Trophoblast cell (in vitro differentiated cells and primary cell): Measurements from ENCODE around the gene TLE4.

Experiments
- DNase-seq, 2 donors: peaks; one replicate each; pipeline ENCODE4 v3.0.0-alpha.2; 2016
- H2AFZ ChIP-seq: 2 replicates; pipeline ENCODE4 v1.6.1; 2013; ENCODE audit warnings: low read length, moderate library complexity, mild to moderate bottlenecking; ENCODE audit not compliant: insufficient read depth, poor library complexity
- H2AK5ac ChIP-seq: 2 replicates; pipeline ENCODE4 v1.6.1; 2013; ENCODE audit warnings: mild to moderate bottlenecking, low read length
- H2BK120ac ChIP-seq: 2 replicates; pipeline ENCODE4 v1.6.1; 2013; ENCODE audit warnings: low read length, mild to moderate bottlenecking, moderate library complexity; ENCODE audit not compliant: insufficient read depth, poor library complexity
- H2BK12ac ChIP-seq: 2 replicates; pipeline ENCODE4 v1.6.1; 2013; ENCODE audit warnings: mild to moderate bottlenecking, low read length, moderate library complexity
- H2BK5ac ChIP-seq: 2 replicates; pipeline ENCODE4 v1.6.1; 2013; ENCODE audit warnings: low read length, low read depth, moderate library complexity, mild to moderate bottlenecking; ENCODE audit not compliant: poor library complexity
- H3K14ac ChIP-seq: 2 replicates; pipeline ENCODE4 v1.6.1; 2013; ENCODE audit warnings: mild to moderate bottlenecking, low read length
- H3K18ac ChIP-seq: 2 replicates; pipeline ENCODE4 v1.6.1; 2013; ENCODE audit warnings: mild to moderate bottlenecking, low read length
- H3K23ac ChIP-seq: 2 replicates; pipeline ENCODE4 v1.6.1; 2013; ENCODE audit warnings: low read length
- H3K27ac ChIP-seq: 2 replicates; pipeline ENCODE4 v1.5.1; 2013; ENCODE audit warnings: low read depth, mild to moderate bottlenecking, inconsistent platforms, low read length, moderate library complexity
- H3K27me3 ChIP-seq: 2 replicates; pipeline ENCODE4 v1.6.1; 2013; ENCODE audit warnings: inconsistent platforms, mild to moderate bottlenecking, low read length, moderate library complexity; ENCODE audit not compliant: insufficient read depth
- H3K36me3 ChIP-seq, 2 experiments: 1 replicate in 1 of 2; 2 replicates in 1 of 2; pipeline ENCODE4 v1.6.1; 2013; ENCODE audit warnings: low read length in 2 of 2, mild to moderate bottlenecking in 2 of 2, moderate library complexity in 1 of 2; ENCODE audit not compliant: insufficient read depth in 2 of 2, control insufficient read depth in 1 of 2
- H3K4ac ChIP-seq: 2 replicates; pipeline ENCODE4 v1.6.1; 2013; ENCODE audit warnings: low read depth, mild to moderate bottlenecking, low read length, moderate library complexity
- H3K4me1 ChIP-seq, 2 experiments: 1 replicate in 1 of 2; 2 replicates in 1 of 2; pipeline ENCODE4 v1.6.1; 2013; ENCODE audit warnings: low read length in 2 of 2, mild to moderate bottlenecking in 2 of 2, moderate library complexity in 1 of 2; ENCODE audit not compliant: insufficient read depth in 2 of 2, control insufficient read depth in 1 of 2
- H3K4me2 ChIP-seq: 2 replicates; pipeline ENCODE4 v1.6.1; 2013; ENCODE audit warnings: inconsistent platforms, mild to moderate bottlenecking, low read length, moderate library complexity
- H3K4me3 ChIP-seq: 2 replicates; pipeline ENCODE4 v1.5.1; 2013; ENCODE audit warnings: mild to moderate bottlenecking, low read depth, low read length, inconsistent platforms
- H3K79me1 ChIP-seq: one replicate; pipeline ENCODE4 v1.6.1; 2013; ENCODE audit warnings: low read length
- H3K79me2 ChIP-seq: 2 replicates; pipeline ENCODE4 v1.6.1; 2013; ENCODE audit warnings: low read length, mild to moderate bottlenecking; ENCODE audit not compliant: control insufficient read depth, insufficient read depth, poor library complexity
- H3K9ac ChIP-seq: 2 replicates; pipeline ENCODE4 v1.6.1; 2013; ENCODE audit warnings: mild to moderate bottlenecking, low read length
- H3K9me3 ChIP-seq: 2 replicates; pipeline ENCODE4 v1.6.1; 2013; ENCODE audit warnings: low read depth, mild to moderate bottlenecking, control low read depth, inconsistent platforms, low read length; ENCODE audit not compliant: insufficient read depth
- H4K12ac ChIP-seq: 2 replicates; pipeline ENCODE4 v1.6.1; 2013; ENCODE audit warnings: low read depth, mild to moderate bottlenecking, low read length, moderate library complexity
- H4K8ac ChIP-seq: 2 replicates; pipeline ENCODE4 v1.6.1; 2013; ENCODE audit warnings: low read depth, mild to moderate bottlenecking, low read length, moderate library complexity
- H4K91ac ChIP-seq: one replicate; pipeline ENCODE4 v1.6.1; 2013; ENCODE audit warnings: low read depth, mild to moderate bottlenecking, low read length, moderate library complexity
- WGBS: extraction: QIAGEN DNeasy Blood & Tissue Kit; methylation state at CpG from one replicate; pipeline ENCODE4 v1.1.7; 2013; ENCODE audit warnings: missing lambda C conversion rate; ENCODE audit not compliant: insufficient read length, insufficient coverage; ENCODE audit errors: extremely low coverage; 5-methylcytosine and 5-hydroxymethylcytosine counted together

Gene TLE4

GRCh38 chr9:79709743-79710674 lies 138.2 kb downstream of the TLE4 start:
- Histone ChIP-seq H2BK120ac (no peak overlapping the region), H4K8ac (no peak overlapping the region), H3K4ac (no peak overlapping the region), H3K36me3 (peaks cover 24 to 45% of the 10 kb centered on the region in 2 experiments), H3K27me3 (no peaks in the 10 kb centered on the region), H2AFZ (no peak overlapping the region), H4K12ac (no peak overlapping the region), H3K4me1 (peaks cover 0 to 2% of the 10 kb centered on the region in 2 experiments), H3K79me2 (no peaks in the 10 kb centered on the region), H3K4me3 (no peak overlapping the region), H2BK12ac (no peak overlapping the region), H3K18ac (no peak overlapping the region), H3K4me2 (no peak overlapping the region), H3K23ac (no peak overlapping the region), H3K79me1 (no peaks in the 10 kb centered on the region), H3K9me3 (no peaks in the 10 kb centered on the region), H3K9ac (no peak overlapping the region), H4K91ac (no peak overlapping the region), H3K14ac (no peak overlapping the region), H3K27ac (no peak overlapping the region), H2AK5ac (no peak overlapping the region), H2BK5ac (no peak overlapping the region)
- no CpG with 5 or more reads among the region's 7 CpGs for WGBS
- DNase-seq: no peak

DNA sequence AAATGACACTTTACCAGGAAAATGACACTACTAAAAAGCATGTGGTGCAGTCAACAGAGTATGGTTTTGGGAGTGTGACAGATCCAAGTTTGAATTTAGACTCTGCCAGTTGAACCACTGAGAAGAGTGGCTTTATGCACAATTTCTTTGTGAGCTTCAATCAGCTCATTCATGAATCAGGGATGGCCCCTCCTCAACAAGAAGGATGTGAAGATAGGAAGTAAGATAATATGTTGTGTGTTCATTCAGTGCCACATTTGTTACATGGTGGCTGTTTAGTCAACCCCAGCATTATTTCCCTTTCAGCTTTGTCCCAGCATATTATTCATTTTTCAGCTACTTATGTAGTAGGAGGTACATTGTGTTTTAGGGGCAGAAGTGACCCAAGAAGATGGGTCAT lies 140.1 kb downstream of the TLE4 start:
- no peak overlapping the region for H2BK5ac ChIP-seq
- H3K4me2 ChIP-seq: no peak overlapping the region
- no peak overlapping the region for H3K18ac ChIP-seq
- H3K79me1 ChIP-seq: no peaks in the 10 kb centered on the region
- H3K36me3 ChIP-seq: peaks cover 28 to 44% of the 10 kb centered on the region in 2 experiments
- no peak overlapping the region for H3K4ac ChIP-seq
- no peak overlapping the region for H2BK120ac ChIP-seq
- no peak overlapping the region for H4K91ac ChIP-seq
- peaks cover 2% of the 10 kb centered on the region in 2 experiments for H3K4me1 ChIP-seq
- no peaks in the 10 kb centered on the region for H3K79me2 ChIP-seq
- no peak overlapping the region for H2AFZ ChIP-seq
- no peak overlapping the region for H3K4me3 ChIP-seq
- H3K9me3 ChIP-seq: no peaks in the 10 kb centered on the region
- no peak overlapping the region for H2AK5ac ChIP-seq
- H3K27me3 ChIP-seq: no peaks in the 10 kb centered on the region
- H3K9ac ChIP-seq: no peak overlapping the region
- no peak overlapping the region for H3K23ac ChIP-seq
- H2BK12ac ChIP-seq: no peak overlapping the region
- H3K14ac ChIP-seq: no peak overlapping the region
- H4K8ac ChIP-seq: no peak overlapping the region
- no peak for DNase-seq
- H3K27ac ChIP-seq: no peak overlapping the region
- H4K12ac ChIP-seq: no peak overlapping the region

GRCh38 chr9:79719021-79719420 lies 147.3 kb downstream of the TLE4 start:
- no peaks in the 10 kb centered on the region for H3K27me3 ChIP-seq
- H3K27ac ChIP-seq: no peak overlapping the region
- H4K8ac ChIP-seq: no peak overlapping the region
- no peak overlapping the region for H2BK12ac ChIP-seq
- H4K91ac ChIP-seq: no peak overlapping the region
- no peak overlapping the region for H2AK5ac ChIP-seq
- no peaks in the 10 kb centered on the region for H3K9me3 ChIP-seq
- no peak overlapping the region for H2BK120ac ChIP-seq
- H3K4ac ChIP-seq: no peak overlapping the region
- H3K18ac ChIP-seq: no peak overlapping the region
- H4K12ac ChIP-seq: no peak overlapping the region
- H3K4me2 ChIP-seq: no peak overlapping the region
- no peak overlapping the region for H2BK5ac ChIP-seq
- H3K4me1 ChIP-seq: peaks cover 0 to 2% of the 10 kb centered on the region in 2 experiments
- H2AFZ ChIP-seq: no peak overlapping the region
- WGBS: no CpG with 5 or more reads among the region's 2 CpGs
- peaks cover 34 to 62% of the 10 kb centered on the region in 2 experiments for H3K36me3 ChIP-seq
- no peak for DNase-seq
- no peak overlapping the region for H3K9ac ChIP-seq
- H3K14ac ChIP-seq: no peak overlapping the region
- no peaks in the 10 kb centered on the region for H3K79me1 ChIP-seq
- no peak overlapping the region for H3K23ac ChIP-seq
- no peaks in the 10 kb centered on the region for H3K79me2 ChIP-seq
- no peak overlapping the region for H3K4me3 ChIP-seq

DNA sequence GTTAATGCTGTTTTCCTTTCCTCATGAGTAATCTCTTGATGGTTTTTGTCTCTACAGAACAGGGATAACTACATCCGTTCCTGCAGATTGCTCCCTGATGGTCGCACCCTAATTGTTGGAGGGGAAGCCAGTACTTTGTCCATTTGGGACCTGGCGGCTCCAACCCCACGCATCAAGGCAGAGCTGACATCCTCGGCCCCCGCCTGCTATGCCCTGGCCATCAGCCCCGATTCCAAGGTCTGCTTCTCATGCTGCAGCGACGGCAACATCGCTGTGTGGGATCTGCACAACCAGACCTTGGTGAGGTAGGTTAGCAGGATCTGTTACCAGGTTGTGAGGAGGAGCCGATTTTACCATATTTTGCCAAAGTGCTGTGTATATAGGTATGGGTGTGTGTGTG lies 148.2 kb downstream of the TLE4 start:
- peaks cover 39 to 70% of the 10 kb centered on the region in 2 experiments for H3K36me3 ChIP-seq
- no peak overlapping the region for H3K4ac ChIP-seq
- H3K4me3 ChIP-seq: no peak overlapping the region
- H4K91ac ChIP-seq: no peak overlapping the region
- no peak overlapping the region for H4K8ac ChIP-seq
- no peak overlapping the region for H2AK5ac ChIP-seq
- no peak overlapping the region for H2AFZ ChIP-seq
- no peaks in the 10 kb centered on the region for H3K79me1 ChIP-seq
- H2BK5ac ChIP-seq: no peak overlapping the region
- H3K14ac ChIP-seq: no peak overlapping the region
- H2BK120ac ChIP-seq: no peak overlapping the region
- peaks cover 0 to 2% of the 10 kb centered on the region in 2 experiments for H3K4me1 ChIP-seq
- no CpG with 5 or more reads among the region's 11 CpGs for WGBS
- H4K12ac ChIP-seq: no peak overlapping the region
- no peaks in the 10 kb centered on the region for H3K79me2 ChIP-seq
- H3K9ac ChIP-seq: no peak overlapping the region
- H3K27ac ChIP-seq: no peak overlapping the region
- H3K9me3 ChIP-seq: no peaks in the 10 kb centered on the region
- H3K27me3 ChIP-seq: no peaks in the 10 kb centered on the region
- H3K18ac ChIP-seq: no peak overlapping the region
- no peak overlapping the region for H2BK12ac ChIP-seq
- DNase-seq: no peak
- H3K4me2 ChIP-seq: no peak overlapping the region
- no peak overlapping the region for H3K23ac ChIP-seq
